ENCODE data around the gene SLC2A3.
"Not testable (repeated sequence)": the region's sequence is repeated elsewhere in the genome, so short reads cannot be mapped to it uniquely, and the experiment has no call there.

Gene SLC2A3

GRCh38 chr12:7915661-7916403, 20.2 kb downstream of the SLC2A3 start:
- DNase-seq: no peak

GRCh38 chr12:7910106-7910505, 25.9 kb downstream of the SLC2A3 start:
- not testable (repeated sequence) for DNase-seq

- DNase-seq: no peak
Observed at GRCh38 chr12:7907009-7907408, 29.0 kb downstream of the SLC2A3 start.

- DNase-seq: not testable (repeated sequence)
Observed at GRCh38 chr12:7906303-7906702, 29.7 kb downstream of the SLC2A3 start.

GRCh38 chr12:7905600-7906125, 30.3 kb downstream of the SLC2A3 start:
- DNase-seq: not testable (repeated sequence)

- no peak for DNase-seq
Observed at GRCh38 chr12:7905071-7905470, 30.9 kb downstream of the SLC2A3 start.

GRCh38 chr12:7902416-7902815, 33.6 kb downstream of the SLC2A3 start:
- not testable (repeated sequence) for DNase-seq

GRCh38 chr12:7899755-7900154, 36.2 kb downstream of the SLC2A3 start:
- no peak for DNase-seq

- not testable (repeated sequence) for DNase-seq
Observed at GRCh38 chr12:7896726-7897125, 39.3 kb downstream of the SLC2A3 start.

- no peak for DNase-seq
Observed at GRCh38 chr12:7892186-7892980, 43.6 kb downstream of the SLC2A3 start.

GRCh38 chr12:7884689-7885088, 51.3 kb downstream of the SLC2A3 start:
- DNase-seq: no peak

- DNase-seq: not testable (repeated sequence)
Observed at GRCh38 chr12:7881736-7882120, 54.3 kb downstream of the SLC2A3 start.

GRCh38 chr12:7880952-7881735, 54.8 kb downstream of the SLC2A3 start:
- DNase-seq: not testable (repeated sequence)

GRCh38 chr12:7879246-7879645, 56.7 kb downstream of the SLC2A3 start:
- DNase-seq: no peak

- no peak for DNase-seq
Observed at GRCh38 chr12:7877420-7877819, 58.6 kb downstream of the SLC2A3 start.

GRCh38 chr12:7872566-7873319, 63.2 kb downstream of the SLC2A3 start, which contains the start of gene SLC2A14:
Gene SLC2A14 (minus strand): TSS chr12:7872915. CDS start chr12:7869880, 3,035 bp downstream.
- no peak for DNase-seq

- DNase-seq: no peak
Observed at GRCh38 chr12:7870335-7870734, 65.7 kb downstream of the SLC2A3 start.
